Endometrial microvascular endothelial cells (primary cell): Measurements from ENCODE around the gene S100A14. TPM values are rescaled to one million over a fixed set of nuclear protein-coding genes. Genes with fewer than 3 reads are reported as not detected.
"Not testable (repeated sequence)": the region's sequence is repeated elsewhere in the genome, so short reads cannot be mapped to it uniquely, and the experiment has no call there.

Experiments used
- in situ Hi-C: cut with HindIII; loops from 2 replicates; pipeline ENCODE4 v1.10.0; 2017; ENCODE audit warnings: low sequenced_read_pairs, low pct_unique_long_range_greater_than_20kb; ENCODE audit errors: inconsistent ontology term
- total RNA-seq: library from RNA; depleted of rRNA; stranded (reverse); fragments of >200 nt; gene quantifications from one replicate; pipeline ENCODE4 v1.2.3, GENCODE V29; 2015; ENCODE audit errors: inconsistent ontology term

The S100A14 gene
- total RNA-seq, 1 donor from 2014 or later = not detected

DNA sequence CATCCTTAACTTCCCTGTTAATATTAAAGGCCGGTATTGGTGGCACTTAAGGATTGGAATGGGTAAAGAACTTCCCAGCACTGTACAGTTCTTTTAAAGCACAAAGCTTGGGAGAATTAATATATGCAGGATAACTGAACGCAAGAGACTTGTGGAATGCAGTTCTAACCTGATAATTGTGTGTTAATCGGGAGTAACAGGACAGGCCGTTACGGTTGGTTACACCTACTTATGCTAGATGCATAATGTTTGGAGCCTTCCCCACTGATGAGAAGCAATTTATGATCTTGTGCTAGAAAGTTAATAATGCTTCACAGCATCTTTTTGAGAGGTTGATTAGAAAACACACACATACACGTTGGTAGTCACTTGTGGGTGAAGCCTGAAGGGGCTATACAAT is 24.7 kb upstream of the S100A14 start:
- in situ Hi-C loops = no loop called here

DNA sequence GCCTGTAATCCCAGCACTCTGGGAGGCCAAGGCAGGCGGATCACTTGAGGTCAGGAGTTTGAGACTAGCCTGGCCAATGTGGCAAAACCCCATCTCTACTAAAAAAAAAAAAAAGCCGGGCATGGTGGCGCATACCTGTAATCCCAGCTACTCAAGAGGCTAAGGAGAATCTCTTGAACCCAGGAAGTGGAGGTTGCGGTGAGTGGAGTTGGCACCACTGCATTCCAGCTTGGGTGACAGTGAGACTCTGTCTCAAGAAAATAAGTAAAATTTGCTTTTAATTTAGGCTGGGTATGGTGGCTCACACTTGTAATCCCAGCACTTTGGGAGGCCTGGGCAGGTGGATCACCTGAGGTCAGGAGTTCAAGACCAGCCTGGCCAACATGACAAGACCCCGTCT is 24.1 kb upstream of the S100A14 start:
- in situ Hi-C loops = not testable (repeated sequence)

DNA sequence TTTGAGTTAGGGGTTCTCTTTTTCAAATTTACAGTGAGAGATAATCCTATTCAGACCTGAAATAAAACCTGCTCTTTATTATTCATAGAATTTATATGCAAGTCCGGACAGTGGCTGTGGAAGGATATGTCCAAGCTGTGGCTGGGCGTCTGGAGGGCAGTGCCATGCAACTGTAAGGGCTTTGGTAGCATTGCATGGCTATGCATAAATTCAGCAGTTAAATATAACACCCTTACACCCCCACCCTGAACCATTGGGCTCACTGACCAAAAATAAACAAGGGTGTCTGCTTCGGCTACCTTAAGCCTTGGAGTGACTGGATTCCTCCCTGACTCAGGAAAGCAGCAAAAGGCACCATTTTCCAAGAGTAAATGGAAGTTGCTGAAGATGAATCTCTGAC is 23.2 kb upstream of the S100A14 start:
- in situ Hi-C loops = no loop called here

DNA sequence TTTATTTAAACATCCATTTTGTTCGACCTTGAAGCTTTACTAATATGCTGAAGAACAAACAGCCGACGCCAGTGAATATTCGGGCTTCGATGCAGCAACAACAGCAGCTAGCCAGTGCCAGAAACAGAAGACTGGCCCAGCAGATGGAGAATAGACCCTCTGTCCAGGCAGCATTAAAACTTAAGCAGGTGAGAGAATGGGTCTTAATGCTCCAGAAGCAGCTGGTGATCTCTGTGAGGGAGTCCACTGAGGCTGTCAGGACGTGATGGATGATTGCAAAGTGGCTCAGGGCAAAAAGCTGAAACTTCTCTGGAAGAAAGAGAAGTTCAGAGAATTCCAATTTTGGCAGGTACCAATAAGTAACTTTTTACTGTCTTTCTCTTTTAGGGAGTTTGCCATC is 22.1 kb upstream of the S100A14 start:
- in situ Hi-C loops = no loop called here

DNA sequence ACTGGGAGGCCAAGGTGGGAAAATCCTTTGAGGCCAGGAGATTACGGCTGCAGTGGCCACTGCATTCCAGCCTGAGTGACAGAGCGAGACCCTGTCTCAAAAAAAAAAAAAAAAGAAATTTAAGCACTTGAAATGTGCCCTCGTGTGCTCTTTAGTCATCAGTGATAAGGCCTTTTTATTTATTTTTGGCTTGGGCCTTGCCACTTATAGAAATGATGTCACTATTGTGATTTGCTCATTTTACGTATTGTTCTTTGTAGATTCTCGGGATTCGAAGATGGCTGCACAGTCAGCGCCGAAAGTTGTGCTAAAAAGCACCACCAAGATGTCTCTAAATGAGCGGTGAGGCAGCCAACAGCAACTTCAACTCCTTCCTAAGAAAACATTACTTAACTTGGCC is 20.2 kb upstream of the S100A14 start:
- in situ Hi-C loops = no loop called here

DNA sequence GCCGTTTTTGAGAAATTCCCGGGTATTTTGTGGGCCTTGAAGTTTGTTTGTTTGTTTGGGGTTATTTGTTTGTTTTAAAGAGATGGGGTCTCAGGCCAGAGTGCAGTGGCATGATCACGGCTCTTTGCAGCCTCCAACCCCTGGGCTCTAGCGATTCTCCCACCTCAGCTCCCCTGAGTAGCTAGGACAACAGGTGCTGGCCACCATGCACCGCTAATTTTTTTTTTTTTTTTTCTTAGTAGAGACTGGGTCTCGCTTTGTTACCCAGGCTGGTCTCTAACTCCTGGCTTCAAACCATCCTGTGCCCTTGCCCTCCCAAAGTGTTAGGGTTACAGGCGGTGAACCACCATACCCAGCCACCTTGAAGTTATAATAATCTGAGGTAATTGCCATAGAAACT is 19.7 kb upstream of the S100A14 start:
- in situ Hi-C loops = no loop called here

DNA sequence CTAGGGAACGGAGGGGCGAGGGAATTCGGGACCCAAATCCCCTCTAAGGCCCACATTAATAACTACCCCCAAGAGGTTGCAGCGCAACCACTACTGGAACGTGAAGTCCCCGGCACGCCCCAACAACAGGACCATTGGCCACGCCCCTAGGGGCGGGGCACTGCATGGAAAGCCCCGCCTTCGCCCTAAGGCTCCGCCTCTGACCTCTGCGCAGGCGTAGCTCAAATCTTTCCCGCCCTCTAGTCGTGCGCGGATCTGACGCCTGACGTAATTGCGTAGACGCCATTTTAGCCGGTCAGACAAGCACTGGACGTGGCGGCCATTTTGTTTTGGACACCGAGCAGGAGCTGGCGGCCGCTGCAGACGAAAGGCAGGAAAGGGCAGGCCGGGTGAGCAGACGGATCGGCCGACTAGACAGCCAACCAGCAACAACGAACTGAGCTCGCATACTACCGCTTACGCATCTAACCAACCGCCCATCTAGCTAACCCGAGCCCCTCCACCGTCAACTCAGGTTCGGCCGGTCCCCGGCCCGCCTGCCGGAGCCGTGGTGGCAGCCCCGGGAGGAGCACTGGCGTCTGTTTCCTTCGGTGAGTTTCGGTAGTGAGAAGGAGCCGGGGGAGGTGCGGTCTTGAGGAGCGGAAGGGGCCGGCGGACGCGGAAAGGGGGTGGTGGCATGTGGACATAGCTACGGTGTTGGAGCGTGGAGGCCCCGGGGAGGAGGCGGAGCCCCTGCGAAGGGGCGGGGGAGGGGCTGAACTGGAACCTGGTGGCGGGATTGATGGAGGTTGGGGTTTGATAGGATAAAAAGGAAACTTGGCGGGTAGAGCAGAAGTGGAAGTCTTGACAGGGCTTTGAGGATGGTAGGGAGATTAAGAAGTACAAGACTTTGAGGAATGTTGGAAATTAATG is 17.9 kb upstream of the S100A14 start, which contains the start of gene CHTOP:
CHTOP (plus strand) TSS at position 313 of the 912 bp plus-strand sequence. CDS start 2,523 bp downstream, outside the sequence.
- in situ Hi-C loops = no loop called here

DNA sequence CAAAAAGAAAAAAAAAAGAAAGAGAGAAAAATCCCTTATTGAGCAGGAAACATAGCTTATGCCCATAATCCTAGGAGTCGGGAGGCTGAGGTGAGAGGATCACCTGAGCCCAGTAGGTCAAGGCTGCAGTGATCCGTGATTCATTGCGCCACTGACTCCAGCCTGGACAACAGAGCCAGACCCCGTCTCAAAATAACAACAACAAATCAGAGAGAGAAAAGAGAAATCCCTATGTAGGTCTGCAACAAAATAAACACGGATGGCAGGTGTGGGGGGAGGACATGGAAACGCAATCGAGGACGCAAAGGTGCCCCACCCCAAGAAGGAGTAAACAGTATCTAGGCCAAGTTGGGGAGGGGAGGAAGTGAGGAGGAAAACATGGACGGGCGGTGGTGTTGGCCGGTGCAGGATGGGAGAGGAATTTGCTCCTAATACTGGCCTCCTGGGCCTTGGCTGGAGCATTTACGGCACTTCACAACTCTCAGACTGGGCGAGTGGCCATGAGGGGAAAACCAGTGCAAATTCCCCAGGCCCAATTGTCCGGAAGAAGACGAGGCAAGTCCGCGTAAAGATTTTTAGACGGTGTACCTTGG is 17.1 kb upstream of the S100A14 start:
- in situ Hi-C loops = no loop called here

DNA sequence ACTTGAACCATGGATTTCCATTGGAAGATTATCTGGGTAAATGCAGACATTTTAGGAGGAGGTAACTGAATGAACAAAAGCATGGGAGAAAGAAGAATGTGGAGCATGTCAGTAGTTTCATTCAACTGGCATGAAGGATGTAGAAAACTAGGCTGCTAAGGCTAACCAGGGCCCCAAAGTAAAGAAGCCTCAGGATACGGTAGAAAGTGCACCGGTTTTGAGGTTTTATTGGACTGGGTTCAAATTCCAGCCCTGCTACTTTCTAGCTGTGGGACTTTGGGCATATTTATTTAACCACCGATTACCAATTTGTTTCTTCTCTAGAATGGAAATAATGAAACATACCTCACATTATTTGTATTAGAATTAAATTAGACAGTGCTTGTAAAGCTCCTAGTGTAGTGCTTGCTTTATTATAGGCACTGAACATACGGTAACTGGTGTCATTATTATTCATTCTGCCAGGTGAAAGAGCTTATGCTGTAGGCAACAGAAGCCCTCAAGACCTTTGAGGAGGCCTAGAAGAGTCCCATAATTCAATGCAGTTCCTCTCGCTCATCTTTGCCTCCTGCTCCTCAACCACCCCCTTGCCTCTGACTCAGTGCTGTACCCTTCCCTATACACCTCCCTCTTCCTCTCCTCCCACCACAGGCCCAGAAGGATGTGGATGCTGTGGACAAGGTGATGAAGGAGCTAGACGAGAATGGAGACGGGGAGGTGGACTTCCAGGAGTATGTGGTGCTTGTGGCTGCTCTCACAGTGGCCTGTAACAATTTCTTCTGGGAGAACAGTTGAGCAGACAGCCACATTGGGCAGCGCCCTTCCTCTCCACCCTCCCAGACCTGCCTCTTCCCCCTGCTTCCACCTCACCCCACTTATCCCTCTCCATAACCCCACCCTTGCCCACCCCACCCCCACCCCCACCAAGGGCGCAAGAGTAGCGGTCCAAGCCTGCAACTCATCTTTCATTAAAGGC is 15.2 kb upstream of the S100A14 start:
- in situ Hi-C loops = no loop called here

DNA sequence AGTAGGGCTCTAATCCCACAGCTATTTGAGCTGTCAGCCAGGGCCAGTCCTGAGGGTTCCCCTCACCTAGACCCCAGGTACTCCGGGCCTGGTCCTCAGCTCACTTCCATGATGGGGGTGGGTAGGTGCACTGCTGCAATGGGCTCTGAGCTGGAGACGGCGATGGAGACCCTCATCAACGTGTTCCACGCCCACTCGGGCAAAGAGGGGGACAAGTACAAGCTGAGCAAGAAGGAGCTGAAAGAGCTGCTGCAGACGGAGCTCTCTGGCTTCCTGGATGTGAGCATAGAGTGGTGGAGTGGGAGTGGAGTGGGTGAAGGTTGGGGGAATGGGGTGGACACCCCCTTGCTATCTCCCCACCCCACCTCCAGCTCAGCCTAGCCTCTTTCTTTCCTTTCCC is 14.3 kb upstream of the S100A14 start:
- in situ Hi-C loops = no loop called here

DNA sequence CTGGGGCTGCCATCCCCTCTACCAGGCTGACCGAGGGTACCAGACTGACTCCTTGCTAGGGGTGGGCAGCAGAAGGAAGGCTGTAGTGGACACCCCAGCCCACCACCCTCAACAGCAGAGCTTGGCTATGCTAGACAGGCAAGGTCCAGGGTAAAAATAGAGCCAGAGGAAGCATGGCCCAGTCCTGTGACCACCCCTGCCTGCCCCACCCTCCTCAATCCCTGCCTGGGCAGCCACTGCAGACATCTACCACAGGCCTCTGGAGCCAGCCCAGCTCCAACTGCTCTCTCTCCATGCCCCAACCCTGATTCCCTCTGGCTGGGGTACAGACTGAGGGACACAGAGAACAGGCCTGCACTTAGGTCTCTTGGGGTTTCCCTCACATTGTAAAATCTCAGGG is 13.8 kb upstream of the S100A14 start:
- in situ Hi-C loops = no loop called here

DNA sequence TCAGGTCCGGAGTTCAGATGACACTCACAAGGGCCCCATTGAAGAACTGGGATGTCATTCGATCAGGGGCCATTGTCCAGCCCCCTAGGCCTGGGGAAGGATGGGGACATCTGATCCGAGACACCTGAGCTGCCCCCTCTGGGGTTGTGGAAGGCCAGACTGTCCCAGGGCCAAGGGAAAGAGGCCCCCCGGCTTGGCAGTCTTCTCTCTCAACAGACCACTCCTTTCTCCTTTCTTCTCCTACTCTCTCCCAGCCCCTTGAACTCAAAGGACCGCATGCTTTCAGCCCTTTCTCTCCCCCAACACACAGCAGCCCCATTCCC is 13.2 kb upstream of the S100A14 start:
- in situ Hi-C loops = no loop called here

DNA sequence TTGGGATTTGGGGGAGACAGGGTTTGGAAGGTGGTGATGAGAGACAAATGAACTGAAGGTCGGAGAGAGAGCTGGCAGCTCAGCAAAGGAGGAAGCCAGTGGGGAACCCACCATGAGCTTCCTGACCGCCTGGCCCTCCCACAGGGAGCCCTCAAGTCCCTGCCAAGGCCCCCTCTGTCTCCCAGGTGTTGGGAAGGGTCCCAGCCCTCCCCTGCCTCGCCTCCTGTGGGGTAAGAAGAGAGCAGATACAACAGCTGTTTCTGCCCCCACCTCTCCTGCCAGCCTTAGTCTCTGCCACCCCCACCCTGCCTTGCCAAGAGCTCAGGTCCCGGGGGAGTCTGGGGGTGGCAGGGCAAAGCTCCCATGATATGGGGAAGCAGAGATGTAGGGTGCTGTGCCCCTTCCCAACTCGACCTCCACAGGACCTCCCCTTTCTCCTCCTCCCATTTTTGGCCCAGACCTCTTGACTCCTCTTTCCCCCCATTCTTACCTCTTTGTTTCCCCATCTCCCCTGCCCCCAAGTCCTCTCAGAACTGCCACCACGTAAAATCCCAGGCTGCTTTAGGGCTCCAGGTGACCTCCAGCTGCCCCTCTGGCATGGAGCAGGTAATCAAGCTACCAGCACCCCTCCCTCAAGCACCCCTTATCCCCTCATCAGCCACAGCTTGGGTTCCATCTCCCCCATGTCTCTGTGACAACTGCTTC is 12.7 kb upstream of the S100A14 start:
- in situ Hi-C loops = no loop called here

DNA sequence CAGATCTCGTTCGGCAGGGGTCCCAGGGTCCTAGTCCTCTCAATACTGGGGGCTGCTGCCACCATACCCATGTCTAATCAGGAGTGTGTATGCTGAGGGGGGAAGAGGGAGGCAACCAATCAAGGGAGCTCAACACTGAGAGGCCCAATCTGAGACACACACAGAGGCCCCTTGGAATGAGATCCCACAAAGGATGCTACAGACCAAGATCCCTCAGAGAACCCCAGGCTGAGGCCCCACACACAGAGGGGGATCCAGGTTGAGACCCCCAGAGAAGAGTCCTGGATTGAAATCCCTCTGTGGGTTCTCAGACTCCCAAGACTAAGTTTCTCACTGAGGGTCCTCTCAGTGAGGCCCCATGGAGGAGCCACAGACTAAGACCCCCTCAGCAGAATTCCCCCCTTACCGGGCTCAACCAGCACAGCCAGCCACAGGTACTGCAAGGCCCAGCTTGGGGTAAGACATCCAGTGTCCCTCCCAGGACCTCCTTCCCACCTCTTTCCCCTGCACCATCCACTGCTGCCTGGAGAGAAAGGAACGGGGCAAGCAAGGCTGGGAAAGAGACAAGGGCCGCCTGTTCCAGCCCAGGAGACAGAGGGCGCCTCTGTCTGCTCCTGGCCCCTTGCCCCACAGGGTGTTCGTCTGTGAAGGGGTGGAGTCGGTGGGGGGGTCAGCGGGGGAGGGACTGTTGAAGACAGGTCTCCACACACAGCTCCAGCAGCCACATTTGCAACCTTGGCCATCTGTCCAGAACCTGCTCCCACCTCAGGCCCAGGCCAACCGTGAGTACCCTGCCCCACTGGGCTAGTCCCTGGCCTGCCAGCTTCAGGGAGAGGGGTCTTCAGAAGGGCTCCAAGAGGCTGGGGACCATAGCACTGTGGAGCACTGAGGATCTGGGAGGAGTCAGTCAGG is 11.8 kb upstream of the S100A14 start, which contains the start of gene S100A1:
S100A1 (plus strand) TSS at position 720 of the 912 bp plus-strand sequence. CDS start 2,088 bp downstream, outside the sequence.
- in situ Hi-C loops = no loop called here

DNA sequence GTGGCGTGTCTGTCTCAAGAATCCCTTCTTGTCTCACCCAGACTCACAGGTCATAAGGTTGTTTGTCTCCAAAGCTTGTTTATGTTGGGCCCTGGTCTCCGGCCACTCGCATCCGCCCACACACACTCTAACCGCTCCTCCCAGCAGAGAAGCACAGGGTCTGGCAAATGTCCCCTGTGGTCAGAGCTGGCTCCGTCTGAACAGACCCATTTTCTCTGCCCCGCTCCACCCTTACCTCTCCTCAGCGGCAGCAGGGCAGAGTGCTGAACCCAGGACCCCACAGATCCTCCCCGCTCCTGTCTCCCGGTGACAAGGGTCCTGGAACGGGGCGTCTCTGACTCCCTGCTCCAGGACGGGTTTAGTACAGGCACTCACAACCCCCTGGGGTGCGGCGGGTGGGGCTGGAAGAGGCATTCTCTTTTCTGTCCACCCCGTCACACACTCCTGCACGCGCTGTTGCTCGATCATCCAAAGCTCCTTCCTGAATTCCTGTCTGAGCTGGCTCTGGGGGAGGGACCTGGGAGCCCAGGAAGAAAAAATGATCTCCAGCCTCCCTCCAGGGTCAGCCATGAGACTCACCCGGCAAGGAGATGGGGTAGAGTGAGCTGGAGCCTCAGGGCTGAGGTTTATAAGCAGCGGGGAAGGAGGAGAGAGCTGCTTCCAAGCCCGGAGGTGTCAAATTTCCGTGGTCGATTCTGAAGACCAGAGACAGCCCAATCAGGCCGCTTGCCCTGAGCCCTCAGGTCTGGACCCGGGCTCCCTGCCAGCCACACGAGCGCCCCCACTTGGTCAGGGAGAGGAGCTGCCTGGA is 11.0 kb upstream of the S100A14 start, which contains the start of gene S100A13:
S100A13 (minus strand) TSS at position 602 of the 811 bp plus-strand sequence. CDS start 1,033 bp downstream, outside the sequence.
- in situ Hi-C loops = no loop called here

DNA sequence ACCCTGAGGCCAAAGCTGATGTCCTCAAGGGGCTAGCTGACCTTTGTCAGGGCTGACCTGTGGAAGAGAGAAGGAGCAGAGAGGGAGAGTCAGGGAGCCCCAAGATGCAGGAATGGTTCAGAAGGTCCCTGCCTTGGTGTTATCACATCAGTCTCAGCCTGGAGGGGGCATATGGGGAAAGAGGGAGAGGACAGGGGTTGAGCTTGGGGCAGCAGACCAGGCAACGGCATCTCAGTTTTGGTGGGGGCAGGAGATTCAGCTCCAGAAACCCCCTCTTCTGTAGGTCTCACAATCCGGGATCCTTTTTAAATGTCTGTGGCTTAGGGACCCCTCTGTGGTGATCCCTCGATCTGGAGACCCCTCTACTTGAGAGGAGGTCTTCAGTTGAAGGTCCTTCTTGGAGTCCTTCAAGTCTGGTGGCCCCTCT is 10.4 kb upstream of the S100A14 start:
- in situ Hi-C loops = no loop called here
